Right lobe of liver (tissue), 4 donors: ENCODE results near the gene NPAS4.

Experiments
- POLR2A ChIP-seq: fragments of 450-650 bp; IDR thresholded peaks from one replicate; pipeline ENCODE4 v1.6.1; 2017; ENCODE audit warnings: antibody characterized with exemption, mild to moderate bottlenecking
- TF ChIP-seq, protein P1 (sequence below), 4 donors: fragments of 200-600 bp in 3 of 4; fragments of 450-650 bp in 1 of 4; IDR thresholded peaks; one replicate each; pipeline versions ENCODE4 v1.5.1 to v1.8.0; 2016 to 2022; ENCODE audit warnings: antibody characterized with exemption in 4 of 4, mild to moderate bottlenecking in 2 of 4
- donor health status: DM: no; HTN: no; CAD: no.
- donor health status: DM: no; HTN: no; CAD: no.
- donor health status: DM: no; HTN: yes; CAD: no.

DNA sequence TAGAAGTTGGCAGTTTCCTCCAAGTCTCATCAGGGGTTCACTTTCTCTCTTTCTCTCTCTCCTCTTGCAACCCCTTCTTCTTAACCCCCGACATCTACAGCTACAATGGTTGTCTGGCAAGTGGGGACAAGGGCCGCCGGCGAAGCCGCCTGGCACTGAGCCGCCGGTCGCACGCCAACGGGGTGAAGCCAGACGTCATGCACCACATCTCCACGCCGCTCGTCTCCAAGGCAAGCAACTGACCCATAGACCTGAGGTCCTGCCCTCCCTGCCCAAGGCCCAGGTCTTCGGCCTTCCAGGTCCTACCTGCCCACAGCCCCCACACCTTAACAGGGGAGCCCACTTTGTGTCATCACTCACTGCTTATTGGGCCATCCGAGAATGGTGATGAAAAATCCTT is 50.3 kb downstream of the NPAS4 start:
- TF ChIP-seq, protein P1, sequence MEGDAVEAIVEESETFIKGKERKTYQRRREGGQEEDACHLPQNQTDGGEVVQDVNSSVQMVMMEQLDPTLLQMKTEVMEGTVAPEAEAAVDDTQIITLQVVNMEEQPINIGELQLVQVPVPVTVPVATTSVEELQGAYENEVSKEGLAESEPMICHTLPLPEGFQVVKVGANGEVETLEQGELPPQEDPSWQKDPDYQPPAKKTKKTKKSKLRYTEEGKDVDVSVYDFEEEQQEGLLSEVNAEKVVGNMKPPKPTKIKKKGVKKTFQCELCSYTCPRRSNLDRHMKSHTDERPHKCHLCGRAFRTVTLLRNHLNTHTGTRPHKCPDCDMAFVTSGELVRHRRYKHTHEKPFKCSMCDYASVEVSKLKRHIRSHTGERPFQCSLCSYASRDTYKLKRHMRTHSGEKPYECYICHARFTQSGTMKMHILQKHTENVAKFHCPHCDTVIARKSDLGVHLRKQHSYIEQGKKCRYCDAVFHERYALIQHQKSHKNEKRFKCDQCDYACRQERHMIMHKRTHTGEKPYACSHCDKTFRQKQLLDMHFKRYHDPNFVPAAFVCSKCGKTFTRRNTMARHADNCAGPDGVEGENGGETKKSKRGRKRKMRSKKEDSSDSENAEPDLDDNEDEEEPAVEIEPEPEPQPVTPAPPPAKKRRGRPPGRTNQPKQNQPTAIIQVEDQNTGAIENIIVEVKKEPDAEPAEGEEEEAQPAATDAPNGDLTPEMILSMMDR (IDR thresholded peaks at IDR 0.05) = no peak
- no peak for TF ChIP-seq POLR2A
